HCT116 (cell line): ENCODE data around the gene DDX10. TPM values are rescaled to one million over a fixed set of nuclear protein-coding genes. Genes with fewer than 3 reads are reported as not detected.

Experiments
- ATAC-seq: fragments of 200-7000 bp; cut with Tn5 transposase; 2 replicates; pipeline ENCODE4 v1.9.1; 2020; ENCODE audit warnings: mild to moderate bottlenecking, moderate library complexity
- BruUV-seq: library from RNA; stranded (reverse); fragments of 400-500 nt; replicated peaks from 2 replicates; lab custom pipeline; 2021; lab: Mats Ljungman, UMichigan
- CTCF ChIA-PET: fragments of 300-600 bp; sonication (Branson Sonifier 250); formaldehyde crosslinking; loops from one replicate; lab custom pipeline; 2021; ENCODE audit warnings: antibody characterized with exemption; lab: Charles Lee
- POLR2A ChIA-PET: fragments of 300-600, 350-600 bp; sonication (Branson Sonifier 250); formaldehyde crosslinking; loops from one replicate; lab custom pipeline; 2021; ENCODE audit warnings: antibody characterized with exemption; lab: Charles Lee
- RAD21 ChIA-PET, 2 experiments: fragments of 300-600 bp; sonication (Branson Sonifier 250); formaldehyde crosslinking; loops; one replicate each; lab custom pipeline; 2023; ENCODE audit warnings: low total read pairs in 2 of 2; ENCODE audit not compliant: uncharacterized antibody in 2 of 2, unreplicated experiment in 2 of 2, low non-redundant PET in 1 of 2; lab: Charles Lee
- DNase-seq: peaks from one replicate; pipeline ENCODE4 v3.0.0-alpha.2; 2010; ENCODE audit warnings: low read depth, low spot score
- H2AFZ ChIP-seq: fragments of 200-600 bp; shearing (Covaris generic), sonication (generic); 2 replicates; pipeline ENCODE4 v1.6.1; 2017; ENCODE audit warnings: low read depth, mixed run types, mixed read lengths, antibody characterized with exemption, low read length; ENCODE audit not compliant: poor library complexity, severe bottlenecking
- H3K27ac ChIP-seq: 2 replicates; pipeline ENCODE4 v1.5.1; 2012; ENCODE audit warnings: low read depth, low read length
- H3K27me3 ChIP-seq: fragments of 200-600 bp; sonication (generic); 2 replicates; pipeline ENCODE4 v1.6.1; 2016; ENCODE audit warnings: mixed run types, low read length, mixed read lengths; ENCODE audit not compliant: insufficient read depth
- H3K36me3 ChIP-seq, 2 experiments: fragments of 200-500 bp in 1 of 2; fragments of 200-600 bp in 1 of 2; sonication (Bioruptor generic) in 1 of 2; sonication (generic) in 1 of 2; 2 replicates each; pipeline versions ENCODE4 v1.5.1 to v1.6.1; 2014 to 2016; ENCODE audit warnings: low read length in 2 of 2, inconsistent platforms in 1 of 2, mixed read lengths in 1 of 2, mixed run types in 1 of 2; ENCODE audit not compliant: insufficient read depth in 2 of 2, control insufficient read depth in 1 of 2
- H3K4me1 ChIP-seq, 2 experiments: fragments of 200-600 bp in 1 of 2; sonication (generic) in 1 of 2; 2 replicates each; pipeline versions ENCODE4 v1.5.1 to v1.6.1; 2012 to 2017; ENCODE audit warnings: low read length in 2 of 2, inconsistent platforms in 1 of 2, mild to moderate bottlenecking in 1 of 2, mixed read lengths in 1 of 2, mixed run types in 1 of 2, moderate library complexity in 1 of 2; ENCODE audit not compliant: insufficient read depth in 2 of 2, control insufficient read depth in 1 of 2
- H3K4me2 ChIP-seq: fragments of 200-600 bp; sonication (generic); 2 replicates; pipeline ENCODE4 v1.6.1; 2017; ENCODE audit warnings: mixed run types, low read length, mixed read lengths
- H3K4me3 ChIP-seq, 2 experiments: fragments of 200-600 bp in 1 of 2; sonication (generic) in 1 of 2; replicated peaks in 1 of 2; 2 replicates each; pipeline ENCODE4 v1.5.1; 2011 to 2016; ENCODE audit warnings: low read length in 2 of 2, control low read depth in 1 of 2, low read depth in 1 of 2, mild to moderate bottlenecking in 1 of 2, mixed read lengths in 1 of 2, mixed run types in 1 of 2
- H3K79me2 ChIP-seq: fragments of 200-600 bp; sonication (generic); 2 replicates; pipeline ENCODE4 v1.6.1; 2017; ENCODE audit warnings: mild to moderate bottlenecking, mixed run types, low read length, moderate library complexity, mixed read lengths; ENCODE audit not compliant: insufficient read depth
- H3K9ac ChIP-seq: fragments of 200-600 bp; sonication (generic); 2 replicates; pipeline ENCODE4 v1.6.1; 2016; ENCODE audit warnings: low read length, mixed read lengths
- H3K9me2 ChIP-seq: fragments of 200-600 bp; sonication (generic), shearing (Covaris generic); 2 replicates; pipeline ENCODE4 v1.6.1; 2017; ENCODE audit warnings: mixed run types, mild to moderate bottlenecking, moderate library complexity; ENCODE audit not compliant: insufficient read depth
- H3K9me3 ChIP-seq, 2 experiments: fragments of 200-500 bp in 1 of 2; fragments of 200-600 bp in 1 of 2; sonication (Bioruptor generic) in 1 of 2; sonication (generic) in 1 of 2; 2 replicates each; pipeline ENCODE4 v1.6.1; 2014 to 2017; ENCODE audit warnings: low read length in 2 of 2, mixed read lengths in 2 of 2, inconsistent platforms in 1 of 2, low read depth in 1 of 2, mild to moderate bottlenecking in 1 of 2, mixed run types in 1 of 2, moderate library complexity in 1 of 2; ENCODE audit not compliant: control insufficient read depth in 1 of 2, insufficient read depth in 1 of 2
- H4K20me1 ChIP-seq: fragments of 200-600 bp; sonication (generic), shearing (Covaris generic); 2 replicates; pipeline ENCODE4 v1.6.1; 2017; ENCODE audit warnings: mixed run types, mild to moderate bottlenecking, moderate library complexity; ENCODE audit not compliant: insufficient read depth
- CBX3 ChIP-seq: IDR thresholded peaks from 2 replicates; pipeline ENCODE4 v1.6.1; 2012; ENCODE audit warnings: low read depth
- CEBPB ChIP-seq: IDR thresholded peaks from 2 replicates; pipeline ENCODE4 v1.6.1; 2012; ENCODE audit warnings: low read depth
- CTCF ChIP-seq, 3 experiments: fragments of 200-600 bp in 1 of 3; sonication (generic) in 1 of 3; IDR thresholded peaks in 2 of 3; conservative IDR thresholded peaks in 1 of 3; 2 replicates each; pipeline ENCODE4 v1.5.1; 2012 to 2017; ENCODE audit warnings: low read depth in 2 of 3, low read length in 2 of 3, antibody characterized with exemption in 1 of 3, borderline replicate concordance in 1 of 3, control low read depth in 1 of 3, mild to moderate bottlenecking in 1 of 3, mixed read lengths in 1 of 3, mixed run types in 1 of 3, moderate library complexity in 1 of 3; ENCODE audit not compliant: insufficient read depth in 1 of 3
- EGR1 ChIP-seq: IDR thresholded peaks from 2 replicates; pipeline ENCODE4 v1.6.1; 2012; ENCODE audit warnings: low read depth
- ELF1 ChIP-seq: IDR thresholded peaks from 2 replicates; pipeline ENCODE4 v1.6.1; 2012; ENCODE audit warnings: low read depth, borderline replicate concordance
- EZH2 ChIP-seq: fragments of 200-600 bp; sonication (generic); IDR thresholded peaks from 2 replicates; pipeline ENCODE4 v1.6.1; 2017; ENCODE audit warnings: antibody characterized with exemption, mixed run types
- FOSL1 ChIP-seq: IDR thresholded peaks from 2 replicates; pipeline ENCODE4 v1.6.1; 2012; ENCODE audit warnings: low read depth
- MAX ChIP-seq: IDR thresholded peaks from 2 replicates; pipeline ENCODE4 v1.6.1; 2012
- POLR2A ChIP-seq: IDR thresholded peaks from 2 replicates; pipeline ENCODE4 v1.7.0; 2011; ENCODE audit warnings: borderline replicate concordance; ENCODE audit not compliant: insufficient read depth, insufficient read length; ENCODE audit errors: extremely low read depth
- RAD21 ChIP-seq: IDR thresholded peaks from 2 replicates; pipeline ENCODE4 v1.6.1; 2012; ENCODE audit warnings: low read depth, mild to moderate bottlenecking
- REST ChIP-seq: IDR thresholded peaks from 2 replicates; pipeline ENCODE4 v1.6.1; 2012; ENCODE audit warnings: low read depth
- SIN3A ChIP-seq: IDR thresholded peaks from 2 replicates; pipeline ENCODE4 v1.6.1; 2012; ENCODE audit warnings: low read depth
- SP1 ChIP-seq: IDR thresholded peaks from 2 replicates; pipeline ENCODE4 v1.6.1; 2012; ENCODE audit warnings: low read depth
- SRF ChIP-seq: IDR thresholded peaks from 2 replicates; pipeline ENCODE4 v1.6.1; 2012; ENCODE audit warnings: low read depth
- TCF7L2 ChIP-seq: IDR thresholded peaks from 2 replicates; pipeline ENCODE4 v1.7.0; 2011; ENCODE audit warnings: borderline replicate concordance, inconsistent platforms; ENCODE audit not compliant: insufficient read depth, insufficient read length; ENCODE audit errors: extremely low read depth
- YY1 ChIP-seq: IDR thresholded peaks from 2 replicates; pipeline ENCODE4 v1.6.1; 2011; ENCODE audit warnings: low read length, low read depth, moderate library complexity, mild to moderate bottlenecking; ENCODE audit not compliant: insufficient replicate concordance; ENCODE audit errors: extremely low read depth
- ZFX ChIP-seq: fragments of 450-650 bp; IDR thresholded peaks from 2 replicates; pipeline ENCODE4 v1.6.1; 2017
- intact Hi-C: fragments of 100-400 bp; cut with micrococcal nuclease; formaldehyde crosslinking; loops from 2 replicates; pipeline ENCODE4 v1.10.0; 2022
- total RNA-seq: library from RNA; stranded (reverse); gene quantifications from one replicate; pipeline ENCODE4 v1.2.1, GENCODE V29; 2021; ENCODE audit not compliant: unreplicated experiment
- TF ChIP-seq, protein P1 (sequence below): IDR thresholded peaks from 2 replicates; pipeline ENCODE4 v1.6.1; 2011; ENCODE audit warnings: mild to moderate bottlenecking, low read length, moderate library complexity; ENCODE audit not compliant: insufficient replicate concordance; ENCODE audit errors: extremely low read depth

DDX10 gene
- total RNA-seq, 1 experiment from 2014 or later: 66.5 TPM

GRCh38 chr11:108788565-108789199 is 123.8 kb downstream of the DDX10 start:
- ChIA-PET POLR2A (no interaction called here), CTCF (interaction anchor here (0.6 to 2.4 kb wide), 10 partner anchors 9 to 1151 kb away, joined by 3 to 9 read pairs (median 3); no protein-coding TSS in a partner anchor), RAD21 (no interaction called here)
- Histone ChIP-seq H3K27ac (peak overlapping the region; percentile 0; the same call in 1 of the 2 replicates), H4K20me1 (peaks cover 3% of the 10 kb centered on the region; the same call in 1 of the 2 replicates), H3K79me2 (peaks cover 89% of the 10 kb centered on the region), H3K9ac (no peak overlapping the region), H3K27me3 (no peaks in the 10 kb centered on the region), H3K4me3 (no peak overlapping the region), H3K36me3 (no peaks in the 10 kb centered on the region), H3K9me3 (no peaks in the 10 kb centered on the region), H3K9me2 (no peaks in the 10 kb centered on the region), H3K4me2 (no peak overlapping the region), H3K4me1 (peaks cover 27 to 30% of the 10 kb centered on the region in 2 experiments), H2AFZ (no peak overlapping the region)
- intact Hi-C loops: loop anchor here (1.0 kb wide), 1 partner anchor 909 kb away; no protein-coding TSS in a partner anchor
- ATAC-seq (peak; percentile 86), DNase-seq (peak; percentile 21)
- TF ChIP-seq SP1 (no peak), POLR2A (no peak), REST (no peak), ELF1 (no peak), SRF (no peak), EZH2 (no peak), CTCF (IDR thresholded peaks at IDR 0.05 in 2 of 3, conservative IDR thresholded peaks at IDR 0.05 in 1 of 3; ENCODE audit: borderline replicate concordance in 1 of 3, insufficient read depth in 1 of 3, low read depth in 2 of 3, low read length in 2 of 3) (peak; percentile 34 to 59 (median 55); a peak in 5 of 6 replicates), CEBPB (no peak), SIN3A (no peak), RAD21 (peak; percentile 68), YY1 (no peak), CBX3 (0 out of 2 replicates have a peak, but pooled peaks have one; percentile 21), TCF7L2 (no peak), MAX (no peak), ZFX (no peak), EGR1 (no peak), FOSL1 (no peak)
- TF ChIP-seq, protein P1, sequence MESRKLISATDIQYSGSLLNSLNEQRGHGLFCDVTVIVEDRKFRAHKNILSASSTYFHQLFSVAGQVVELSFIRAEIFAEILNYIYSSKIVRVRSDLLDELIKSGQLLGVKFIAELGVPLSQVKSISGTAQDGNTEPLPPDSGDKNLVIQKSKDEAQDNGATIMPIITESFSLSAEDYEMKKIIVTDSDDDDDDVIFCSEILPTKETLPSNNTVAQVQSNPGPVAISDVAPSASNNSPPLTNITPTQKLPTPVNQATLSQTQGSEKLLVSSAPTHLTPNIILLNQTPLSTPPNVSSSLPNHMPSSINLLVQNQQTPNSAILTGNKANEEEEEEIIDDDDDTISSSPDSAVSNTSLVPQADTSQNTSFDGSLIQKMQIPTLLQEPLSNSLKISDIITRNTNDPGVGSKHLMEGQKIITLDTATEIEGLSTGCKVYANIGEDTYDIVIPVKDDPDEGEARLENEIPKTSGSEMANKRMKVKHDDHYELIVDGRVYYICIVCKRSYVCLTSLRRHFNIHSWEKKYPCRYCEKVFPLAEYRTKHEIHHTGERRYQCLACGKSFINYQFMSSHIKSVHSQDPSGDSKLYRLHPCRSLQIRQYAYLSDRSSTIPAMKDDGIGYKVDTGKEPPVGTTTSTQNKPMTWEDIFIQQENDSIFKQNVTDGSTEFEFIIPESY: no peak
- no TSS peak for BruUV-seq
